ENCODE measurements around the gene CHMP3. TPM values are rescaled to one million over a fixed set of nuclear protein-coding genes. Genes with fewer than 3 reads are reported as not detected.
A peak's percentile ranks its signal among the peaks of the same experiment; 100 is the strongest.

Gene CHMP3
- total RNA-seq, 4 donors from 2014 or later, result 87.0 to 155 (median 129) TPM

DNA sequence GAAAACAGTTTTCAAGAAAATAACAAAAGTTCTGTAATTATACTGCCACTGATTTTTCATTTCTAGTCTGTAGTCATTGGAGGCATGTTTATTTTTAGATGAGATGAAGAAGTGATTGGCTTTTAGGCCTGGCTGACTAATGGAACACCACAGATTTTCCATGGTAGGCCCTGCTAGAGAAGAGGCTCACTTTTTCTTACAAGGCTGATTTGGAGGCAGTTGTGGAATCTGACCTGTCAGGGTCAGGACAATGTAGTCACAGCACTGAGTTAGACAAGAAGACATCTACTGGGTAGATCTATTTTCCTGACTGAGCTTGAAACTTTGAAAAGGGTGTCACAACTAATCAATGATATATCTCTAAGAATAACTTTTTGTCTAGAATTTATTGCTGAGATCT, 78.1 kb downstream of the CHMP3 start:
- H3K36me3 ChIP-seq, result peaks cover 0 to 89% (median 19%) of the 10 kb centered on the region in 3 donors
- peak overlapping the region in 1 of 4 donors; percentile 29 for H3K27ac ChIP-seq
- H3K4me1 ChIP-seq, result peaks cover 0 to 38% (median 19%) of the 10 kb centered on the region in 4 donors
- no peak for TF ChIP-seq CTCF (IDR thresholded peaks at IDR 0.05)
- no peak for TF ChIP-seq POLR2A (IDR thresholded peaks at IDR 0.05)
- no peak for TF ChIP-seq EP300 (IDR thresholded peaks at IDR 0.05)
- DNase-seq (ENCODE audit: low spot score in 2 of 2), result no peak
- no peak overlapping the region for H3K4me3 ChIP-seq
- H3K27me3 ChIP-seq, result no peaks in the 10 kb centered on the region
- no peaks in the 10 kb centered on the region for H3K9me3 ChIP-seq

DNA sequence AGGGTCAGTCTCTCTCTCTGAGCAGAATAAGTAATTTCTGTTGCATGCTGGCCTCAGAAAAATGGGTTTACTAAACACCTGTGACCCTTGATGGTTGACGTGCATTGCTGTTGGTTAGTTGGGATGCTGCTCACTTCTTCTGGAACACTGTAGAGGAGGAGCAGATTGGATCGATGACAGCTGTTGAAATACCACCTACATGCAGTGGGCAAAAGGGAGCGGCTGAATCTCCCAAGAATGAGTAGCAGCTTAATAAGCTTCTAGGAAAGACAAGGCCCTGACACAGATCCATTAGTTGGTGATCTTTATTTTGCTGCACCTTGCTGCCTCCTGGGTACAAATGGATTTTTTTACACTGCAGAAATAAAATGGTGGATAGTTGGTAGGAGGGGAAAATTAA, 78.9 kb downstream of the CHMP3 start:
- H3K36me3 ChIP-seq, result peaks cover 0 to 89% (median 19%) of the 10 kb centered on the region in 3 donors
- H3K27me3 ChIP-seq, result no peaks in the 10 kb centered on the region
- no peak overlapping the region for H3K4me3 ChIP-seq
- 90 to 91% methylated on average over 3 of the region's 3 CpGs for WGBS, 2 donors
- no peak for DNase-seq (ENCODE audit: low spot score in 2 of 2)
- no peaks in the 10 kb centered on the region for H3K9me3 ChIP-seq
- TF ChIP-seq EP300 (IDR thresholded peaks at IDR 0.05), result no peak
- TF ChIP-seq CTCF (IDR thresholded peaks at IDR 0.05), result no peak
- no peak for TF ChIP-seq POLR2A (IDR thresholded peaks at IDR 0.05)
- H3K4me1 ChIP-seq, result peaks cover 0 to 45% (median 22%) of the 10 kb centered on the region in 4 donors
- peak overlapping the region in 2 of 4 donors; percentile 23 to 61 for H3K27ac ChIP-seq

DNA sequence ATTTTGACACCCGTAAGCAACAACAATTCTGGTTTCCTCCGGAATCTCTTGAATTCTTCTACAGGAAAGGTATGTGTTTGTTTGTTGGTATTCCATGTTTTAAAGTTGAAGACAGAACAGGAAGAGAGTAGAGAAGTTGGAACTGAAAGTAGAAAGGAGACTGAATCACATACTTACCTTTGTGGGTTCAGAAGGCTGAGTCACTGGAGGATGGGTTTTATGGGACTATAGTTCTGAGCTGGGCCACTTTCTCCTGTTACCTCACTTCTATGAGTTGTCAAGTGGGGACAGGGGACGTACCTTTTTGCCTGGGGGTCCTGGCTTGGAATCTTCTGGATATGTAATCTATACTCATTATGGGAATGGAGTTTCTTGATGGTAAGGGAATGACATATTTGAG, 81.2 kb downstream of the CHMP3 start:
- H3K27ac ChIP-seq, result peak overlapping the region in 2 of 4 donors; percentile 61 to 68
- no peak for DNase-seq (ENCODE audit: low spot score in 2 of 2)
- WGBS, 2 donors, result 73 to 79% methylated on average over 3 of the region's 3 CpGs
- TF ChIP-seq POLR2A (IDR thresholded peaks at IDR 0.05) (no peak), CTCF (IDR thresholded peaks at IDR 0.05) (no peak), EP300 (IDR thresholded peaks at IDR 0.05) (no peak)
- H3K4me3 ChIP-seq, result no peak overlapping the region
- H3K36me3 ChIP-seq, result peaks cover 0 to 82% (median 11%) of the 10 kb centered on the region in 3 donors
- H3K27me3 ChIP-seq, result no peaks in the 10 kb centered on the region
- H3K9me3 ChIP-seq, result no peaks in the 10 kb centered on the region
- peaks cover 0 to 45% (median 22%) of the 10 kb centered on the region in 4 donors for H3K4me1 ChIP-seq

GRCh38 chr2:86480105-86480504, 83.1 kb downstream of the CHMP3 start:
- Histone ChIP-seq H3K36me3 (peaks cover 0 to 82% (median 11%) of the 10 kb centered on the region in 3 donors), H3K4me1 (peaks cover 0 to 45% (median 22%) of the 10 kb centered on the region in 4 donors), H3K4me3 (no peak overlapping the region), H3K9me3 (no peaks in the 10 kb centered on the region), H3K27ac (peak overlapping the region in 3 of 4 donors; percentile 15 to 61 (median 30)), H3K27me3 (no peaks in the 10 kb centered on the region)
- TF ChIP-seq POLR2A (IDR thresholded peaks at IDR 0.05) (no peak), CTCF (IDR thresholded peaks at IDR 0.05) (no peak)
- whole genome bisulfite sequencing, 2 donors, result 49 to 53% methylated on average over 7 of the region's 7 CpGs
- no peak for DNase-seq (ENCODE audit: low spot score in 2 of 2)

DNA sequence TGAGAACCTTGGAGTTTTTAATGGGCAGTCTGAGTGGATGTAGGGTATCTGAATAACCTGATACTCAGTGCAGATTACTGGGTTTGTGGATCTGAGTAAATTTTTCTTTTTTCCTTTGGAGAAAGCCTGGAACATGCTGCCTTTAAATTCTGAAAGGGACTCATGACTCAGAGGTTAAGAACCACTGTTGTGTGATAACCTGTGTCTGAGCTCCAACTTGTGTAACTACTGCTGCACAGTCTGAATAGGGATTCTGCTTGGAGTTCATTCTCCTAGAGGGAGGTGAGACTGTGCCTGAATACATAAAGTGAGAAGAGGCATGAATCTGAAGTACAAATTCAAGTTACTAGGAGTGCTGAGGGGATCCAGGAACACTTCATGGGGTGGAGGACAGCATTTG, 85.9 kb downstream of the CHMP3 start:
- H3K27me3 ChIP-seq, result no peaks in the 10 kb centered on the region
- no peak for DNase-seq (ENCODE audit: low spot score in 2 of 2)
- peaks cover 0 to 79% (median 12%) of the 10 kb centered on the region in 3 donors for H3K36me3 ChIP-seq
- TF ChIP-seq CTCF (IDR thresholded peaks at IDR 0.05) (no peak), EP300 (IDR thresholded peaks at IDR 0.05) (no peak), POLR2A (IDR thresholded peaks at IDR 0.05) (no peak)
- no peak overlapping the region for H3K27ac ChIP-seq
- no peaks in the 10 kb centered on the region for H3K9me3 ChIP-seq
- H3K4me3 ChIP-seq, result no peak overlapping the region
- peaks cover 0 to 30% (median 17%) of the 10 kb centered on the region in 4 donors for H3K4me1 ChIP-seq
